DMS 273 (cell line): ENCODE measurements around the gene ZFP91.

ENCODE experiments used
- DNase-seq: peaks from one replicate; lab custom pipeline; 2025; ENCODE audit not compliant: unreplicated experiment; lab: John Stamatoyannopoulos, UW

The ZFP91 gene

GRCh38 chr11:58659404-58659803 lies 80.5 kb downstream of the ZFP91 start:
- no peak for DNase-seq

GRCh38 chr11:58659910-58660570 lies 81.2 kb downstream of the ZFP91 start:
- DNase-seq: no peak
